ENCODE results near the gene TMEM69.
"Not testable (repeated sequence)": the region's sequence is repeated elsewhere in the genome, so short reads cannot be mapped to it uniquely, and the experiment has no call there.

DNA sequence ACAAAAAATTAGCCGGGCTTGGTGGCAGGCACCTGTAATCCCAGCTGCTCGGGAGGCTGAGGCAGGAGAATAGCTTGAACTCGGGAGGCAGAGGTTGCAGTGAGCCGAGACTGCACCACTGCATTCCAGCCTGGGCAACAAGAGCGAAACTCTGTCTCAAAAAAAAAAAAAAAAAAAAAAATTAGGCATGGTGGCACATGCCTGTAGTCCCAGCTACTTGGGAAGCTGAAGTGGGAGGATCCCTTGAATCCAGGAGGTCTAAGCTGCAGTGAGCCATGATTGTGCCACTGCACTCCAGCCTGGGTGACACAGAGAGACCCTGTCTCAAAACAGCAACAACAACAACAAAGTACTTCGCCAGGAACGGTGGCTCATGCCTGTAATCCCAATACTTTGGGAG, 11.4 kb upstream of the TMEM69 start:
- TF ChIP-seq POLR2A, EP300, POLR2AphosphoS5 (IDR thresholded peaks at IDR 0.05): not testable (repeated sequence)
- TF ChIP-seq, protein P1, sequence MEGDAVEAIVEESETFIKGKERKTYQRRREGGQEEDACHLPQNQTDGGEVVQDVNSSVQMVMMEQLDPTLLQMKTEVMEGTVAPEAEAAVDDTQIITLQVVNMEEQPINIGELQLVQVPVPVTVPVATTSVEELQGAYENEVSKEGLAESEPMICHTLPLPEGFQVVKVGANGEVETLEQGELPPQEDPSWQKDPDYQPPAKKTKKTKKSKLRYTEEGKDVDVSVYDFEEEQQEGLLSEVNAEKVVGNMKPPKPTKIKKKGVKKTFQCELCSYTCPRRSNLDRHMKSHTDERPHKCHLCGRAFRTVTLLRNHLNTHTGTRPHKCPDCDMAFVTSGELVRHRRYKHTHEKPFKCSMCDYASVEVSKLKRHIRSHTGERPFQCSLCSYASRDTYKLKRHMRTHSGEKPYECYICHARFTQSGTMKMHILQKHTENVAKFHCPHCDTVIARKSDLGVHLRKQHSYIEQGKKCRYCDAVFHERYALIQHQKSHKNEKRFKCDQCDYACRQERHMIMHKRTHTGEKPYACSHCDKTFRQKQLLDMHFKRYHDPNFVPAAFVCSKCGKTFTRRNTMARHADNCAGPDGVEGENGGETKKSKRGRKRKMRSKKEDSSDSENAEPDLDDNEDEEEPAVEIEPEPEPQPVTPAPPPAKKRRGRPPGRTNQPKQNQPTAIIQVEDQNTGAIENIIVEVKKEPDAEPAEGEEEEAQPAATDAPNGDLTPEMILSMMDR (IDR thresholded peaks at IDR 0.05), result not testable (repeated sequence)

Data from upper lobe of left lung (tissue), 4 donors.